GM12864 (cell line): Measurements from ENCODE around the gene RNH1.

Experiments
- DNase-seq: peaks from one replicate; pipeline ENCODE4 v3.0.0-alpha.2; 2011; ENCODE audit warnings: low read depth
- H3K4me3 ChIP-seq: 2 replicates; pipeline ENCODE4 v1.5.1; 2011; ENCODE audit warnings: mild to moderate bottlenecking, low read depth, low read length, control low read depth
- CTCF ChIP-seq: IDR thresholded peaks from 2 replicates; pipeline ENCODE4 v1.5.1; 2011; ENCODE audit warnings: low read depth, mild to moderate bottlenecking, moderate library complexity, low read length, control low read depth, inconsistent platforms; ENCODE audit errors: missing control alignments

RNH1 gene

GRCh38 chr11:479311-479710 lies 27.7 kb downstream of the RNH1 start:
- DNase-seq: no peak
- no peak overlapping the region for H3K4me3 ChIP-seq
- no peak for TF ChIP-seq CTCF

GRCh38 chr11:477052-477715 lies 29.9 kb downstream of the RNH1 start:
- no peak for DNase-seq
- no peak overlapping the region for H3K4me3 ChIP-seq
- no peak for TF ChIP-seq CTCF

- no peak for DNase-seq
- H3K4me3 ChIP-seq: no peak overlapping the region
- TF ChIP-seq CTCF: no peak
These were observed 30.6 kb downstream of the RNH1 start for GRCh38 chr11:476416-476815.

GRCh38 chr11:475941-476340 lies 31.1 kb downstream of the RNH1 start:
- no peak overlapping the region for H3K4me3 ChIP-seq
- no peak for TF ChIP-seq CTCF
- DNase-seq: no peak

- no peak for DNase-seq
- H3K4me3 ChIP-seq: no peak overlapping the region
- no peak for TF ChIP-seq CTCF
These were observed 32.0 kb downstream of the RNH1 start for GRCh38 chr11:474914-475506.

GRCh38 chr11:473962-474785 lies 32.9 kb downstream of the RNH1 start:
- DNase-seq: no peak
- no peak overlapping the region for H3K4me3 ChIP-seq
- no peak for TF ChIP-seq CTCF
